KOPT-K1 (cell line): ENCODE results near the gene ADGRE1.

Experiments used
- H3K27ac ChIP-seq: fragments of 200-600 bp; sonication (generic); 2 replicates; pipeline ENCODE4 v1.5.1; 2016; ENCODE audit warnings: antibody characterized with exemption, mild to moderate bottlenecking, low read depth, low read length; ENCODE audit not compliant: poor library complexity, severe bottlenecking
- H3K36me3 ChIP-seq: fragments of 200-600 bp; sonication (generic); 2 replicates; pipeline ENCODE4 v1.5.1; 2017; ENCODE audit warnings: antibody characterized with exemption, mild to moderate bottlenecking, low read length, moderate library complexity; ENCODE audit not compliant: insufficient read depth
- H3K9me3 ChIP-seq: fragments of 200-600 bp; sonication (generic); 2 replicates; pipeline ENCODE4 v1.5.1; 2017; ENCODE audit warnings: antibody characterized with exemption, low read length, mild to moderate bottlenecking; ENCODE audit not compliant: insufficient read depth, poor library complexity, severe bottlenecking

Gene ADGRE1

DNA sequence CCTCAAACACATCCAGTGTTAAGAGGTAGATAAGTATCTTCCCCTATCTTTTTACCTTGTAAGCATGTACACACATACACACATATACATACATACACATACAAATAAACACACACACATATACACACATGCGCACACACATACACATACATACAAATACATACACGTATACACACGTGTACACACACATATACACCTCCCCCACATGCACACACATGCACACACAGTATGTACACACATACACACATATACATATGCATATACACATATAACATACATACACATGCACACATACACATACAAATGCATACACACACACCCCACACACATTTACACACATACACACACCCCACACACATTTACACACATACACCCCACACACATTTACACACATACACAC is 24.1 kb downstream of the ADGRE1 start:
- no peaks in the 10 kb centered on the region for H3K36me3 ChIP-seq
- peaks cover 28% of the 10 kb centered on the region for H3K9me3 ChIP-seq
- no peak overlapping the region for H3K27ac ChIP-seq

DNA sequence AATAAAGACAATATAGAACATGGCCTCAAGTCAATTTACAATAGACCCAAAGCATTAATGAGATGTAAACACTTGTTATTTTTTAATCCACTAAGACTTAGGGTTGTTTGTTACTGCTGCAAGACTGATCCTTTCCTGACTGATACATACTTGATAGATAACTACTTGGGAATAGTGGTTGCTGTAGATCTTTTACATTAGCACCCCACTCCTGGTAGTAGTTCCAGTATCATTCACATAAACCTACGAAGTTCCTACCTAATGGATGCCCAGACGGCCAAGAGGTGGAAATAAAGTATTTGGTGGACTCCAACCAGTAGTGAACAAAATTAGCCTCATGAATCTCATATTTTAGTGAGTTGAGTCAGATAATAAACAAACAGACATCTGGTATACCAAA is 26.9 kb downstream of the ADGRE1 start:
- H3K9me3 ChIP-seq = peaks cover 14% of the 10 kb centered on the region
- H3K27ac ChIP-seq = no peak overlapping the region
- no peaks in the 10 kb centered on the region for H3K36me3 ChIP-seq

DNA sequence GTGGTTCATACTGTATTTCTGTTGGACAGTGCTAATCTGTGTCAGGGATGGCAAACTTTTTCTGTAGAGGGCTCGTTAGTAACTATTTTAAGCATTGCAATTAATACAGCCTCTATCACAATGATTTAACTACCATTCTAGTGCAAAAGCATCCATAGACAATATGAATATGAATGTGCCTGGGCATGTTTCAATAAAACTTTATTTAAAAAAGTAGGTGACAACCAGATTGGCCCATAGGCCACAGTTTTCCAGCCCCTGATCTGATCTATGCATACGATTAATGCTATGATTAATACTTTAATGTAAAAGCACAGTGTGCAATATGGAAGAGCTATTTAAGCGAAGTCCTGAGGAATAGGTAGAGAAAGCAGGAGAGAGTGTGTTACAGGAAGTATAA is 29.6 kb downstream of the ADGRE1 start:
- Histone ChIP-seq H3K36me3 (no peaks in the 10 kb centered on the region), H3K9me3 (peaks cover 14% of the 10 kb centered on the region), H3K27ac (no peak overlapping the region)

DNA sequence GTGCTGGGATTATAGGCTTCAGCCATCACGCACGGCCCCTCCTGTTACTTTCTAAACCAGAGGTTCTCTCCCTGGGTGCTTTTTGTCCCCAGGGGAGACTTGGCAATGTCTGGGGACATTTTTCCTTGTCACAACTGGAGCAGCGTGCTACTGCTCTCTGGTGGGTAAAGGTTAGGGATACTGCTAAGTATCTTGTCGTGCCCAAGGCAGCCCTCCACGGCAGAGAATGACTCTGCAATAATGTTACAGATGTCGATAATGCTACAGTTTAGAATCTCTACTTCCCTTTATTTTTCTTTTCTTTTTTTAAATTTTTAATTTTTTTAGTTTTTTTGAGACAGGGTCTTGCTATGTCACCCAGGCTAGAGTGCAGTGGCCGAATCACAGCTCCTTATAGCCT is 38.0 kb downstream of the ADGRE1 start:
- Histone ChIP-seq H3K27ac (no peak overlapping the region), H3K36me3 (no peaks in the 10 kb centered on the region), H3K9me3 (no peaks in the 10 kb centered on the region)

DNA sequence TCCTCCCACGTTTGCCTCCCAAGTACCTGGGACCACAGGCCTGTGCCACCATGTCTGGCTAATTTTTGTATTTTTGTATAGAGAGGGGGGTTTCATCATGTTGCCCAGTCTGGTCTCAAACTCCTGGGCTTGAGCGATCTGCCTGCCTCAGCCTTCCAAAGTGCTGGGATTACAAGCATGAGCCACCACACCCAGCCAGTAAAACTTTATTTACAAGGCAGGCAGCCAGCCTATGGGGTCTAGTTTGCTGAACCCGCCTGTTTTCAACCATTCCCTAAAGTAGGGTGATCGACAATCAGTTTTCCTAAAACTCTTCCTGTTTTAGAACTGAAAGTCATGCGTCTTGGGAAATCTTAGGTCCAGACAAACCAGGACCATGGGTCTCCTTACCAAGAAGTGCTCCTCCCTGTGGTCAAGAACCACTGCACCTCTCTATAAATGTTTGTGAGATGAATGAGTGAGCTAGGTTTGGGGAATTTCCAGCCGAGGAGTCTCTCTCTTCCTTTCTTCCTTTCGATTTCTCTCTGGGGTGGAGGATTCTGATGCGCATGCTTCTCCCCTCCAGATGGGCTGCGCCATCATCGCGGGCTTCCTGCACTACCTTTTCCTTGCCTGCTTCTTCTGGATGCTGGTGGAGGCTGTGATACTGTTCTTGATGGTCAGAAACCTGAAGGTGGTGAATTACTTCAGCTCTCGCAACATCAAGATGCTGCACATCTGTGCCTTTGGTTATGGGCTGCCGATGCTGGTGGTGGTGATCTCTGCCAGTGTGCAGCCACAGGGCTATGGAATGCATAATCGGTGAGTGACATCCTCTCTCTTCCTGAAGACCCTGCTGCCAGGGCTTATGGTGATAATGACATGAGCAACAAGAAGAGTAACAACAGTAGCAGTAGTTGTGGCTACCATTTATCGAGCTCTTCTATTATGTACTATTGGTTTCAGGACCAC is 38.7 kb downstream of the ADGRE1 start:
- Histone ChIP-seq H3K27ac (no peak overlapping the region), H3K36me3 (no peaks in the 10 kb centered on the region), H3K9me3 (no peaks in the 10 kb centered on the region)

DNA sequence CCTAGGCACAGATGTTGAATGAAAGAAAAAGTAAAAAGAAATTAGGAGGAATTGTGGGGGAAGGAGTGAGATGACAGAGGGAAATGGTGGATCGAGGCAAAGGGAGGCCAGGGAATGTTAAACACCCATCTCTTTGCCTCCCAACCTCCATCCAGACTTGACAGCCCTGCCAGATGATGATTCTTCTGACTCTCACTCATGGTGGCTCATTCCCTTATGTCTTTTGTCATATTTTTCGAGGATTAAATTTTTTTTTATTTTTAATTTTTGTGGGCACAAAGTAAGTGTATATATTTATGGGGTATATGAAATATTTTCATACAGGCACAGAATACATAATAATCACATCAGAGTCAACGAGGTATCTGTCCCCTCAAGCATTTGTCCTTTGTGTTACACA is 42.8 kb downstream of the ADGRE1 start:
- Histone ChIP-seq H3K9me3 (no peaks in the 10 kb centered on the region), H3K36me3 (no peaks in the 10 kb centered on the region), H3K27ac (no peak overlapping the region)

DNA sequence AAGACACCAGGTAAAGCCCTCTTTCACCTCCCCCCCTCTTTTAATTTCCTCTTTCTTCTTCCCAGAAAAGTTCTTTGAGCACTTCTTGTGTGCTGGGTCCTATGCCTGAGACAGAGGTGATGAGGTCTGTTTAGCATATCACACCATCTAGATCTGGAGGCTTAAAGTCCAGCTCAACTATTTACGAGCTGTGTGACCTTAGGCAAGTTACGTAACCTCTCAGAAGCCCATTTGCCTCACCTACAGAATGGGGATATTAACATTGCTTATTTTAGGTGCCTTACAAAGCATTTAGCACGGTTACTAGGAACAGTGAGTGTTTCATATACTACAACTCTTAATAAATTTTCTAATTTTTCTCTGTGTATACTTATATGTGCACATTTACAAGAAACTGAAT is 47.7 kb downstream of the ADGRE1 start:
- Histone ChIP-seq H3K27ac (no peak overlapping the region), H3K9me3 (no peaks in the 10 kb centered on the region), H3K36me3 (no peaks in the 10 kb centered on the region)

DNA sequence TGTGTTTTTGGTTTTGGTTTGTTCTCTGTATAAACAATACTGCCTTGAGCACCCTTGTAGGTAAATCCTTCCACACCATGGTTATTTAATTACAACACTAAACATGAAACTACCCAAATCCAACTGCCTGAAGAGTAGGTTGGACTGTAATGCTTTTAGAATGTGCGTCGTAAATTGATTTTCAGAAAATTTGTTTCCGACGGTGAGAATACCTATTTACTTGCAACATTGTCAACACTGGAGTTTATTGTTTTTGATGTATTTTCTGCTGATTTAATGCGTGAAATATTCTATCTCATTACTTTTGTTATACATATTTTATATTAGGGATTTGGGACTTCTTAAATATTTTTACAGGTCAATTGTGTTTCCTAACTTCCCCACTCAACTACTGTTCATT is 48.2 kb downstream of the ADGRE1 start:
- no peaks in the 10 kb centered on the region for H3K9me3 ChIP-seq
- H3K36me3 ChIP-seq = no peaks in the 10 kb centered on the region
- H3K27ac ChIP-seq = no peak overlapping the region

DNA sequence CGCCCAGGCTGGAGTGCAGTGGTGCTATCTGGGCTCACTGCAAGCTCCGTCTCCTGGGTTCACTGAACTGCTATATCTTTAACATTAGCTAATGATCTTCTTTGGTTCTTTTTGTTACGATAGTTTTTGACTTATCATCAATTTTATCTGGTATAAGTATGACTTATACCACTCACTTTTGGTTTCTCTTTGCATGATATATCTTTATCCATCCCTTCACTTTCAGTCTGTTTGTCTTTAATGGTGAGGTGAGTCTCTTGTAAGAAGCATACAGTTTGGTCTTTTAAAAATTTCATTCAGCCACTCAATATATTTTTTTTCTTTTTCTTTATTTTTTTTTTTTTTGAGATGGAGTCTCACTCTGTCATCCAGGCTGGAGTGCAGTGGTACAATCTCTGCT is 58.4 kb downstream of the ADGRE1 start:
- Histone ChIP-seq H3K9me3 (no peaks in the 10 kb centered on the region), H3K36me3 (no peaks in the 10 kb centered on the region), H3K27ac (no peak overlapping the region)

DNA sequence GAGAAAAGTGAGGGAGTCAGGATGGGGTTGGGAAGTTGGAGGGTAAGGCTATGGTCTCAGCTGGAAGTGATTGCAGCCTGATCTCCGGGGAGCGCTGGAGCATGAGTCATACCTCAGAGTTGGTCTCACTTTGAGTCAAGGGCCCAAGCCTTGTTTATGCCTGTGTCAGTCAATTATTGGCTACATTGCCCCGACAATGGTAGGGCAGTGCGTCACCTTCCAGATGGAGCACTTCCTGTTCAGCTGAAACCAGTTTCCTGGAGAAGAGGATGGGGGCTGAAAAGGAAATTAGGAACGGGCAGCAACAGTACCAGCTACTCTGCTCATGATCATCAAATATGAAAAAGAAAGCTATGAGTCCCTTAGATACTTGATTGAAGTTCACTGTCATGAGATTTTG is 60.4 kb downstream of the ADGRE1 start:
- Histone ChIP-seq H3K9me3 (no peaks in the 10 kb centered on the region), H3K27ac (no peak overlapping the region), H3K36me3 (no peaks in the 10 kb centered on the region)

DNA sequence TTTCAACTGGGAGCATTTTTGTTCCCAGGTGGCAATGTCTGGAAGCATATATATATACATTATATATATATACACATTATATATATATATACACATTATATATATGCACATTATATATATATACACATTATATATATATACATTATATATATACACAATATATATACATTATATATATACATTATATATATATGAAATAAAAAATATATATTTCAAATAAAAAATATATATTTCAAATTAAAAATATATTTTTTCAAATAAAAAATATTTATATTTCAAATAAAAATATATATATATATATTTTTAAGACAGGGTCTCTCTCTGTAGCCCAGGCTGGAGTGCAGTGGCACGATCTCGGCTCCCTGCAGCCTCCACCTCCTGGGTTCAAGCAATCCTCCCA is 61.5 kb downstream of the ADGRE1 start:
- H3K36me3 ChIP-seq = no peaks in the 10 kb centered on the region
- no peaks in the 10 kb centered on the region for H3K9me3 ChIP-seq
- no peak overlapping the region for H3K27ac ChIP-seq

DNA sequence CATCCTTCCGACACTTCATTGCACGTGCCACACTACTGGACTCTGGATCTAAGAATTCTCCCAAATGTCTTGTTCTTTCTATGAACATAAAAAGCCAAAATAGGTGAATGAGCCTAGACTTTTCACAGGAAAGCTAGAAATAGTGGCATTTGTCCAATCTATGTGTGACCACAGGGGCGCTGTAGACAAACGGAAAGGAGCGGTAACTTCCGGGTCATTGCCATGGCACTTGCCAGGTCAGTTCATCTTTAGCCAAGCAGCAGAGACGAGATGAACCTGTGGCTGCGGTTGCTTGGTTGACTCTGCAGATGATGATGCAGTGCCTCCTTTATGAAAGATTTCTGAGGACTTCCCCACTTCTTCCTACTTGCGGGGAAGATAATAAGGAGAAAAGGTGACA is 65.6 kb downstream of the ADGRE1 start:
- peaks cover 3% of the 10 kb centered on the region for H3K9me3 ChIP-seq
- H3K36me3 ChIP-seq = no peaks in the 10 kb centered on the region
- H3K27ac ChIP-seq = no peak overlapping the region

DNA sequence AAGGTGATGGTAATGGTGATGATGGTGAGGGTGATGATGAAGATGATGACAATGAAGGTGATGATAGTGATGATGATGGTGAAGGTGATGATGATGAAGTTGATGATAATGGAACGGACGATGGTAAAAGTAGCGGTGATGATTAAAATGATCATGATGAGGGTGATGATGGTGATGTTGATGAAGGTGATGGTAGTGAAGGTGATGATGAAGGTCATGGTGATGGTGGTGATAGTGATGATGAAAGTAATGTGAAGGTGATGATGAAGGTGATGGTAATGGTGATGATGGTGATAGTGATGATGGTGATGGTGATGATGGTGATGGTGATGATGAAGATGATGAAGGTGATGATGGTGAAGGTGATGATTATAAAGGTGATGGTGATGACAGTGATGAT is 67.7 kb downstream of the ADGRE1 start:
- Histone ChIP-seq H3K27ac (no peak overlapping the region), H3K36me3 (no peaks in the 10 kb centered on the region), H3K9me3 (peaks cover 3% of the 10 kb centered on the region)

DNA sequence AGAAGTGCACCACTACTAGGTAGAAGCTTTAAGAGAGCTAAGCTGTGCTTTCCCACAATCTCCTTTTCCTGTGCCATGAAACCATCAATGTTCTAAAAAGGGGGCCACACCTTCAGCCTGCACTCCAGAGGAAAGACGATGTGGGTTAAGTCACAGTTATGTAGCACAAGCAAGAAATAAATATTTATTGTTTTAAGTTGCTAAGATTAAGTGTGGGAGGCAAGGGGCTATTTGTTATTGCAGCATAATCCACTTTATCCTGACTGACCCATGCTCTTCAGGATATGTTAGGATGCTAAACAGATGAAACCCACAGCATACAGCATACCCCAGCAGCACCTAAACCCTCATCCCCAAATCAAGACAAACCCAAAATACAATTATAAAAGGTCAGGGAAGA is 69.2 kb downstream of the ADGRE1 start:
- Histone ChIP-seq H3K36me3 (no peaks in the 10 kb centered on the region), H3K27ac (no peak overlapping the region), H3K9me3 (peaks cover 3% of the 10 kb centered on the region)

DNA sequence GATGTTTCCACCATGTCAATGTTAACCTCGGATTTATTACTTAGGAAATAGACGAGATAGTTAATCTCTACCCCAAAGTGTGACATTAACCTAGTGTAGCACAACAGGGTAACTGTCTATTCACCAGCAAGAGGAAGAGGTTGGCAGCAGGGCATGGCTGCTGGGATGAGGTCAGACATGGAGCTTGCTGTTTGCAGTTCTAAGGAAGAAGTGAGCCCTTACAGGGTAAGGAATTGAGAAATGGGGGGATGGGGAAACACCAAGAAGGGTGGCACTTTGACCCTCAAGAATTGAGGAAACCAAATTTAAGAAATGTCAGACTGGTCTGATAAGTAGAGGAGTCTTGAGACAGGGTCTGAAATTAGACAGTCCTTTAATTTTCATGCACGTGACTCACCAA is 71.4 kb downstream of the ADGRE1 start:
- H3K36me3 ChIP-seq = no peaks in the 10 kb centered on the region
- peaks cover 3% of the 10 kb centered on the region for H3K9me3 ChIP-seq
- H3K27ac ChIP-seq = no peak overlapping the region

DNA sequence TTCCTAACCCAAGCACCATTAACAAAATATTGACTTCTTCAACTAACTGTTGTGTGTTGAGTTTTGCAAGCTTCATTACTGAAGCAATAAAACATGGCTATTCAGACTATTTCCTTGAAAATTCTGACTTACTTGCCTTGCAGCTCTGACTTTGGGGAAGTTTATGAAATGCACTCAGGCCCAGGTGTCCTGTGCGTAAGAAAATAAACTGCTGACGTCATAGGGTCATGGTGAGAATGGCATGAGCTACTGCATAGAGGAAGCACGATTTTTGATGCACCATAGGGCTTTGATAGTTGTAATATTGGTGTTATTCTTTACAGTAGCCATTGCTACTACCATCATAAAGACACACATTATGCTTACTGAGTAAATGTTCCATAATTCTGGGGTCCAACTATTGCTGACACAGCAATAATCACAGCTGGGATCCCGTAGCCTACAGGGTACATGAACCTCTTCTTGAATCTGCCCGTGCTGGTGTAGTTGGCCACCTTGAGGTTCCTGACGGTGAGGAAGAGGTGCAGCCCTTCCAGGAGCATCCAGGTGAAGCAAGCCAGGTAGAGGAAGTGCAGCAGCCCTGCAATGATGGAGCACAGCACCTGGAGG is 76.0 kb downstream of the ADGRE1 start:
- no peaks in the 10 kb centered on the region for H3K36me3 ChIP-seq
- H3K9me3 ChIP-seq = no peaks in the 10 kb centered on the region
- no peak overlapping the region for H3K27ac ChIP-seq
